Left ventricle myocardium inferior (tissue), 1 donor: ENCODE results near the gene FBXO34. TPM values are rescaled to one million over a fixed set of nuclear protein-coding genes. Genes with fewer than 3 reads are reported as not detected.

Source experiments
- DNase-seq: peaks from one replicate; pipeline ENCODE4 v3.0.0-alpha.2; 2020
- H3K27ac ChIP-seq: fragments of 200-600 bp; replicated peaks from 2 replicates; pipeline ENCODE4 v1.8.0; 2021
- H3K27me3 ChIP-seq: fragments of 200-600 bp; 2 replicates; pipeline ENCODE4 v1.8.0; 2021; ENCODE audit warnings: low read depth
- H3K36me3 ChIP-seq: fragments of 200-600 bp; 2 replicates; pipeline ENCODE4 v1.8.0; 2021
- H3K4me1 ChIP-seq: fragments of 200-600 bp; 2 replicates; pipeline ENCODE4 v1.8.0; 2021
- H3K4me3 ChIP-seq: fragments of 200-600 bp; 2 replicates; pipeline ENCODE4 v1.8.0; 2021; ENCODE audit warnings: mild to moderate bottlenecking, moderate library complexity
- H3K9me3 ChIP-seq: fragments of 200-600 bp; replicated peaks from 2 replicates; pipeline ENCODE4 v1.8.0; 2021
- CTCF ChIP-seq: fragments of 200-600 bp; IDR thresholded peaks from 2 replicates; pipeline ENCODE4 v1.8.0; 2021; ENCODE audit warnings: antibody characterized with exemption, mild to moderate bottlenecking, borderline replicate concordance
- intact Hi-C: fragments of 100-400 bp; cut with micrococcal nuclease; formaldehyde crosslinking; loops from one replicate; pipeline ENCODE4 v1.11.0; 2022
- total RNA-seq: library from RNA; stranded (reverse); fragmentation: NEBNext Ultra II Directional; extraction: Animal tissue kit (Norgen Biotek cat#: 25700); gene quantifications from one replicate; pipeline ENCODE4 v1.2.1, GENCODE V29; 2021
- donor health status: DM: no; HTN: yes; CAD: no; lungs with severe emphysema.

The FBXO34 gene
- total RNA-seq, 1 donor from 2014 or later, result 22.4 TPM

GRCh38 chr14:55238019-55238680 is 33.1 kb upstream of the FBXO34 start:
- TF ChIP-seq CTCF, result no peak
- Histone ChIP-seq H3K27me3 (no peaks in the 10 kb centered on the region), H3K4me1 (peaks cover 19% of the 10 kb centered on the region), H3K27ac (no peak overlapping the region), H3K36me3 (no peaks in the 10 kb centered on the region), H3K9me3 (no peaks in the 10 kb centered on the region), H3K4me3 (no peak overlapping the region)
- intact Hi-C loops, result no loop called here
- DNase-seq, result no peak

GRCh38 chr14:55239320-55239719 is 31.9 kb upstream of the FBXO34 start:
- no peaks in the 10 kb centered on the region for H3K27me3 ChIP-seq
- no peak for DNase-seq
- H3K4me1 ChIP-seq, result peaks cover 9% of the 10 kb centered on the region
- no peak overlapping the region for H3K4me3 ChIP-seq
- H3K36me3 ChIP-seq, result no peaks in the 10 kb centered on the region
- no peak for TF ChIP-seq CTCF
- intact Hi-C loops, result no loop called here
- no peaks in the 10 kb centered on the region for H3K9me3 ChIP-seq
- H3K27ac ChIP-seq, result no peak overlapping the region

GRCh38 chr14:55240526-55241178 is 30.6 kb upstream of the FBXO34 start:
- DNase-seq, result no peak
- Histone ChIP-seq H3K27me3 (no peaks in the 10 kb centered on the region), H3K4me3 (peak overlapping the region; percentile 36), H3K4me1 (peaks cover 9% of the 10 kb centered on the region), H3K27ac (no peak overlapping the region), H3K36me3 (no peaks in the 10 kb centered on the region), H3K9me3 (no peaks in the 10 kb centered on the region)
- intact Hi-C loops, result no loop called here
- TF ChIP-seq CTCF, result no peak

- TF ChIP-seq CTCF, result no peak
- intact Hi-C loops, result no loop called here
- H3K27me3 ChIP-seq, result no peaks in the 10 kb centered on the region
Observed at GRCh38 chr14:55241673-55242072, 29.5 kb upstream of the FBXO34 start.

GRCh38 chr14:55243386-55243785 is 27.8 kb upstream of the FBXO34 start:
- no peak for DNase-seq
- peaks cover 9% of the 10 kb centered on the region for H3K4me1 ChIP-seq
- no peaks in the 10 kb centered on the region for H3K9me3 ChIP-seq
- intact Hi-C loops, result no loop called here
- H3K27me3 ChIP-seq, result no peaks in the 10 kb centered on the region
- no peak for TF ChIP-seq CTCF
- H3K4me3 ChIP-seq, result no peak overlapping the region
- H3K27ac ChIP-seq, result no peak overlapping the region
- H3K36me3 ChIP-seq, result no peaks in the 10 kb centered on the region

More at GRCh38 chr14:55241673-55242072, 29.5 kb upstream of the FBXO34 start:
- Histone ChIP-seq H3K4me1 (peaks cover 9% of the 10 kb centered on the region), H3K4me3 (no peak overlapping the region), H3K36me3 (no peaks in the 10 kb centered on the region), H3K9me3 (no peaks in the 10 kb centered on the region), H3K27ac (no peak overlapping the region)
- no peak for DNase-seq
